Kidney (tissue), 14 donors: ENCODE data around the gene ADARB2. TPM values are rescaled to one million over a fixed set of nuclear protein-coding genes. Genes with fewer than 3 reads are reported as not detected.

ENCODE experiments used
- DNase-seq, 5 donors: peaks; one replicate each; pipeline ENCODE4 v3.0.0-alpha.2; 2013 to 2020
- FAIRE-seq: peaks from 2 replicates; lab custom pipeline; 2012; peaks lifted over from hg19 to GRCh38; lab: Jason Lieb, UNC
- H3K27ac ChIP-seq, 2 donors: one replicate each; pipeline ENCODE4 v1.7.0; 2013; ENCODE audit warnings: low read depth in 2 of 2, low read length in 2 of 2, inconsistent platforms in 1 of 2
- H3K27me3 ChIP-seq: one replicate; pipeline ENCODE4 v1.7.1; 2013; ENCODE audit warnings: low read length, inconsistent platforms; ENCODE audit not compliant: control insufficient read depth, insufficient read depth
- H3K36me3 ChIP-seq, 3 donors: one replicate each; pipeline versions ENCODE4 v1.7.0 to v1.7.1; 2013; ENCODE audit warnings: low read length in 3 of 3, control low read depth in 1 of 3, inconsistent platforms in 1 of 3; ENCODE audit not compliant: insufficient read depth in 3 of 3, control insufficient read depth in 2 of 3
- H3K4me1 ChIP-seq, 3 donors: one replicate each; pipeline versions ENCODE4 v1.7.0 to v1.7.1; 2013; ENCODE audit warnings: low read length in 3 of 3, inconsistent platforms in 1 of 3, low read depth in 1 of 3; ENCODE audit not compliant: control insufficient read depth in 2 of 3, insufficient read depth in 2 of 3
- H3K4me3 ChIP-seq, 3 donors: one replicate each; pipeline versions ENCODE4 v1.7.0 to v1.8.1; 2013; ENCODE audit warnings: low read length in 3 of 3, control low read depth in 1 of 3, inconsistent platforms in 1 of 3
- H3K9ac ChIP-seq, 3 donors: one replicate each; pipeline versions ENCODE4 v1.7.0 to v1.7.1; 2013; ENCODE audit warnings: low read length in 3 of 3, control low read depth in 1 of 3, inconsistent platforms in 1 of 3
- H3K9me3 ChIP-seq, 3 donors: one replicate each; pipeline versions ENCODE4 v1.7.0 to v1.7.1; 2013; ENCODE audit warnings: low read length in 3 of 3, control low read depth in 1 of 3, inconsistent platforms in 1 of 3; ENCODE audit not compliant: control insufficient read depth in 2 of 3, insufficient read depth in 1 of 3
- CTCF ChIP-seq: IDR thresholded peaks from 3 replicates; pipeline ENCODE4 v1.5.1; 2012; ENCODE audit warnings: mild to moderate bottlenecking, moderate library complexity, borderline replicate concordance; ENCODE audit not compliant: insufficient read depth; ENCODE audit errors: extremely low read depth
- intact Hi-C: fragments of 100-400 bp; cut with DNase I; formaldehyde crosslinking; loops from one replicate; pipeline ENCODE4 v1.11.1; 2022
- polyA plus RNA-seq: library from polyadenylated mRNA; stranded (reverse); fragments of 350-450 nt; fragmentation: Illumina TruSeq; extraction: RNeasy Lipid Tissue Mini Kit (QIAGEN cat#74804); gene quantifications from one replicate; pipeline ENCODE4 v1.2.3, GENCODE V29; 2014; ENCODE audit warnings: low read depth, low replicate concordance; ENCODE audit not compliant: insufficient read depth
- total RNA-seq: library from RNA; stranded (reverse); fragmentation: NEBNext Ultra II Directional; extraction: Animal tissue kit (Norgen Biotek cat#: 25700); gene quantifications from one replicate; pipeline ENCODE4 v1.2.1, GENCODE V29; 2021
- donor health status: control.
- donor health status: control.
- donor health status: control.
- donor health status: control.
- donor health status: control.
- donor health status: DM: yes; HTN: yes; CAD: no.
- donor health status: Normal renal cell carcinoma (clear cell type).

ADARB2 gene
- total and polyA plus RNA-seq, 2 donors from 2014 or later, result 1.0 to 1.3 TPM

DNA sequence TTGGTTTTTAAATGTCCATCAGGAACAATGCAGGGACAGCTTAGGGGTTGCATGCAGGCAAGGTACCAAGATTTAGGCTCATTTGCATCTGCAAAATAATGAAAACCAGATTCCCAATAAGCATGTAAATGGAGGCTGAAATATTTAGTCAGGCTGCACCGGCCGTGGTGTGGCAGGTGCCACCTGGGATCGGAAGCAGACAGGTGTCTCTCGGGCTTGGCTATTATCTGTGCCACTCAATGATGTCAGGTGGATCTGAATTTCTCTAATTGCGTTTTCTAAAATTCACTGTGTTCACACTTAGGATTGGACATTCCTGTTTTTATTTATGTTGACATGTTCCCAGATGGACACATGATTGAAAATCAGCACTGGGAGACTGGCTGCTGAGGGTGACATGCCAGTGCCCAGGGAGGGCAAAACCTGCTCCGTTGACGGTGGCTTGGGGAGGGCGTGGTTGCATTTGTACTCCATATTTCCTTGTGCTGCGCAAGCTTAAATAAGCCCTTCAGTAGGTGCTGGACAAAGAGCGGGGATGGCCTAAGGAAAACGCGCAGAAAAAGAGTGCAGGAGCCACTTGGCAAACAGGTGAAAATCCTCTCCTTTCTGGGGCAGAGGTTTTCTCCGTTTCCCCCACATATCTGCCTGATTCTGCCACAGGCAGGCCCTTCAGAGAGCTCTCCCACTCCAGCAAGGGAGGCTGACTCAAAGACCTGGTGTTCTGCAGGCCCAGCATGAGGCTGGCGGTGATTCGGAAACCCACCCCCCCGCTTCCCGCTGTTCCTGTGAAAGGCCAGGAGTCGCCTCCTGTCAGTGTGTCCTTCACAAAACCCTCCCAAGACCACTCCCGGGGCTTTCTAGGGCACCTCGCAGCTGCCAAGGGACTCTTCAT lies 538.6 kb downstream of the ADARB2 start:
- Histone ChIP-seq H3K4me1 (peaks cover 0 to 7% (median 0%) of the 10 kb centered on the region in 3 donors), H3K9me3 (no peaks in the 10 kb centered on the region), H3K9ac (no peak overlapping the region), H3K27ac (no peak overlapping the region), H3K36me3 (no peaks in the 10 kb centered on the region), H3K4me3 (no peak overlapping the region), H3K27me3 (no peaks in the 10 kb centered on the region)
- no peak for TF ChIP-seq CTCF
- no peak for DNase-seq
- intact Hi-C loops, result no loop called here
- no peak for FAIRE-seq

GRCh38 chr10:1197384-1197783 lies 539.9 kb downstream of the ADARB2 start:
- H3K27me3 ChIP-seq, result no peaks in the 10 kb centered on the region
- intact Hi-C loops, result no loop called here
- no peak for FAIRE-seq

DNA sequence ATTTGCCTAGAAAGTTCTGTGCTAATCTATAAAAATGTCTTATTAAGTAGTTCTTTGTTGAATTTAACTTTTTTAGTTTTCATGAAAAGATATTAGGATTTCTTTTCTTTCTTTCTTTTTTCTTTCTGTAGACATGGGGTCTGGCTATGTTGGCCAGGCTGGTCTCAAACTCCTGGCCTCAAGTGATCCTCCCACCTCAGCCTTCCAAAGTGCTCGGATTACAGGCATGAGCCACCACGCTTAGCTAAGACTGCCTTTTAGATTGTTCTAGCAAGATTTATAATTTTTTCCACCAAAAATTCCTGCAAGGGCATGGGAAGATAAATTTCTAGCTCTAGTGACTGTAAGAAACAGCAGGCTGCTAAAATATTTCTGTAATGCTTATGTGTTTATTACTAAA lies 540.7 kb downstream of the ADARB2 start:
- no peak for DNase-seq
- Histone ChIP-seq H3K9me3 (no peaks in the 10 kb centered on the region), H3K4me1 (peaks cover 0 to 12% (median 0%) of the 10 kb centered on the region in 3 donors), H3K4me3 (no peak overlapping the region), H3K36me3 (no peaks in the 10 kb centered on the region), H3K27ac (no peak overlapping the region), H3K27me3 (no peaks in the 10 kb centered on the region), H3K9ac (no peak overlapping the region)
- intact Hi-C loops, result no loop called here
- TF ChIP-seq CTCF, result no peak
- no peak for FAIRE-seq

More at GRCh38 chr10:1197384-1197783, 539.9 kb downstream of the ADARB2 start:
- Histone ChIP-seq H3K4me1 (peaks cover 0 to 12% (median 0%) of the 10 kb centered on the region in 3 donors), H3K27ac (no peak overlapping the region), H3K36me3 (no peaks in the 10 kb centered on the region), H3K9ac (no peak overlapping the region), H3K4me3 (no peak overlapping the region), H3K9me3 (no peaks in the 10 kb centered on the region)
- no peak for TF ChIP-seq CTCF
- peak in 3 of 5 donors; percentile 46 to 80 (median 62) for DNase-seq
